HEK293 (cell line): ENCODE measurements around the gene NUB1.

ENCODE experiments used
- BCL11A ChIP-seq: fragments of 450-650 bp; formaldehyde crosslinking; IDR thresholded peaks from 2 replicates; pipeline ENCODE4 v1.5.1; 2016; ENCODE audit warnings: low read depth, missing biosample characterization, missing genetic modification characterization
- KLF8 ChIP-seq: fragments of 450-650 bp; formaldehyde crosslinking; IDR thresholded peaks from 2 replicates; pipeline ENCODE4 v1.5.1; 2016; ENCODE audit warnings: missing biosample characterization, missing genetic modification characterization
- OSR2 ChIP-seq: fragments of 450-650 bp; formaldehyde crosslinking; IDR thresholded peaks from 2 replicates; pipeline ENCODE4 v1.5.1; 2016; ENCODE audit warnings: missing biosample characterization, missing genetic modification characterization
- SALL2 ChIP-seq: fragments of 450-650 bp; formaldehyde crosslinking; IDR thresholded peaks from 2 replicates; pipeline ENCODE4 v1.5.0; 2017; ENCODE audit warnings: missing biosample characterization, mild to moderate bottlenecking, missing genetic modification characterization, borderline replicate concordance
- SP2 ChIP-seq: fragments of 450-650 bp; formaldehyde crosslinking; IDR thresholded peaks from 2 replicates; pipeline ENCODE4 v1.5.1; 2016; ENCODE audit warnings: missing biosample characterization, missing genetic modification characterization
- ZBTB17 ChIP-seq: fragments of 450-650 bp; formaldehyde crosslinking; IDR thresholded peaks from 2 replicates; pipeline ENCODE4 v1.5.1; 2016; ENCODE audit warnings: missing biosample characterization, missing genetic modification characterization
- ZNF138 ChIP-seq: fragments of 450-650 bp; formaldehyde crosslinking; IDR thresholded peaks from 2 replicates; pipeline ENCODE4 v1.5.1; 2016; ENCODE audit warnings: missing biosample characterization, missing genetic modification characterization, borderline replicate concordance
- ZNF148 ChIP-seq: fragments of 450-650 bp; formaldehyde crosslinking; IDR thresholded peaks from 2 replicates; pipeline ENCODE4 v1.5.0; 2017; ENCODE audit warnings: missing biosample characterization, missing genetic modification characterization, borderline replicate concordance
- ZNF155 ChIP-seq: fragments of 450-650 bp; formaldehyde crosslinking; IDR thresholded peaks from 2 replicates; pipeline ENCODE4 v1.5.1; 2016; ENCODE audit warnings: missing biosample characterization, missing genetic modification characterization
- ZNF175 ChIP-seq: fragments of 450-650 bp; formaldehyde crosslinking; IDR thresholded peaks from 2 replicates; pipeline ENCODE4 v1.5.1; 2016; ENCODE audit warnings: missing biosample characterization, missing genetic modification characterization
- ZNF341 ChIP-seq: fragments of 450-650 bp; formaldehyde crosslinking; IDR thresholded peaks from 2 replicates; pipeline ENCODE4; 2016; ENCODE audit warnings: low read depth, missing biosample characterization, missing genetic modification characterization
- ZNF350 ChIP-seq: fragments of 450-650 bp; formaldehyde crosslinking; IDR thresholded peaks from 2 replicates; pipeline ENCODE4 v1.5.0; 2017; ENCODE audit warnings: missing biosample characterization, mild to moderate bottlenecking, missing genetic modification characterization
- ZNF366 ChIP-seq: fragments of 450-650 bp; formaldehyde crosslinking; conservative IDR thresholded peaks from 2 replicates; pipeline ENCODE4 v1.5.1; 2016; ENCODE audit warnings: missing biosample characterization, missing genetic modification characterization
- ZNF449 ChIP-seq: fragments of 450-650 bp; formaldehyde crosslinking; IDR thresholded peaks from 2 replicates; pipeline ENCODE4 v1.5.1; 2017; ENCODE audit warnings: missing biosample characterization, mild to moderate bottlenecking, missing genetic modification characterization, moderate library complexity
- ZNF473 ChIP-seq: fragments of 450-650 bp; formaldehyde crosslinking; IDR thresholded peaks from 2 replicates; pipeline ENCODE4 v1.5.1; 2017; ENCODE audit warnings: missing biosample characterization, missing genetic modification characterization
- ZNF585B ChIP-seq: fragments of 450-650 bp; formaldehyde crosslinking; IDR thresholded peaks from 2 replicates; pipeline ENCODE4 v1.5.1; 2016; ENCODE audit warnings: missing biosample characterization, missing genetic modification characterization
- ZNF596 ChIP-seq: fragments of 450-650 bp; IDR thresholded peaks from 2 replicates; pipeline ENCODE4 v1.5.0; 2018; ENCODE audit warnings: missing biosample characterization, mild to moderate bottlenecking, missing genetic modification characterization, moderate library complexity
- ZNF645 ChIP-seq: fragments of 450-650 bp; formaldehyde crosslinking; IDR thresholded peaks from 2 replicates; pipeline ENCODE4; 2016; ENCODE audit warnings: missing biosample characterization, missing genetic modification characterization
- TF ChIP-seq, protein P1 (sequence below): fragments of 450-650 bp; formaldehyde crosslinking; IDR thresholded peaks from 2 replicates; pipeline ENCODE4 v1.5.1; 2016; ENCODE audit warnings: missing biosample characterization, missing genetic modification characterization
- TF ChIP-seq, protein P2 (sequence below): fragments of 450-650 bp; formaldehyde crosslinking; IDR thresholded peaks from 2 replicates; pipeline ENCODE4 v1.5.1; 2017; ENCODE audit warnings: missing biosample characterization, missing genetic modification characterization
- TF ChIP-seq, protein P3 (sequence below): fragments of 450-650 bp; formaldehyde crosslinking; IDR thresholded peaks from 2 replicates; pipeline ENCODE4 v1.5.1; 2016; ENCODE audit warnings: missing biosample characterization, missing genetic modification characterization
- TF ChIP-seq, protein P4 (sequence below): fragments of 450-650 bp; formaldehyde crosslinking; conservative IDR thresholded peaks from 2 replicates; pipeline ENCODE4 v1.5.1; 2016; ENCODE audit warnings: low read depth, missing biosample characterization, missing genetic modification characterization

Gene NUB1

DNA sequence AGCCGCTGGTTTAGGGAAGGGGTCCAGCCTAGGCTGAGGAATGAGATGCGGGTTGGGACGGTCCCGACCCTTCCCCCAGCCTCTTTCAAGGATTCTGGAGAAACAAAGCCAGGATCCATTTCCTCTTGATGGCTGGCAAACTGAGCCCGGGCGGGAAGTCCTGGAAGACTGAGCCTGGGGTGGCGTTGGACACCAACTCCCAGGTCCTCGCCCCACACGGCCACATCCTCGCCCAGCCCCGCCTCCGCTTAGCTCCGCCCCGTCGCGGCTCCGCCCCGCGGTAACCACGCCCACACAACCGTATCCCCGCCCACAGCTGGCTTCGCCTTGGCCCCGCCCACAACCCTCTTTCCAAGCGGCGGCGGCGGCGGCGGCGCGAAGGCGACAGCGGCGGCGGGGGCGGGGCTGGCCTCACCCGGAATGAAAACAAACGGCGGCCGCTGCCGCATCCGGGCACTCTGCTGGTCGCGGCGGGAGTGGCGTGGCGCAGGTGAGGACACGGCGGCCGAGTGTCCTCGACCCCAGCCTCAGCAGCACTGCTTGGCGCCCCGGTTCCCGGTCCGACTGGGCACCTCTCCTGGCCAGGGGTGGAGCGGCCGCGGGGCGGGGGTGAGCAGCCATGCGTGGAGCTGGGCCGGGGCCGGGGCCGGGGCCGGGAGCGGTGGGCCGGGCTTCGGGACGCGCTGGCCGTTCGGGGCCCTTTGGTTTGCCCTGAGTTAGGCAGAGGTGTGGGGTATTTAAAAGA is at the start of gene NUB1 (continued):
- TF ChIP-seq, protein P1, sequence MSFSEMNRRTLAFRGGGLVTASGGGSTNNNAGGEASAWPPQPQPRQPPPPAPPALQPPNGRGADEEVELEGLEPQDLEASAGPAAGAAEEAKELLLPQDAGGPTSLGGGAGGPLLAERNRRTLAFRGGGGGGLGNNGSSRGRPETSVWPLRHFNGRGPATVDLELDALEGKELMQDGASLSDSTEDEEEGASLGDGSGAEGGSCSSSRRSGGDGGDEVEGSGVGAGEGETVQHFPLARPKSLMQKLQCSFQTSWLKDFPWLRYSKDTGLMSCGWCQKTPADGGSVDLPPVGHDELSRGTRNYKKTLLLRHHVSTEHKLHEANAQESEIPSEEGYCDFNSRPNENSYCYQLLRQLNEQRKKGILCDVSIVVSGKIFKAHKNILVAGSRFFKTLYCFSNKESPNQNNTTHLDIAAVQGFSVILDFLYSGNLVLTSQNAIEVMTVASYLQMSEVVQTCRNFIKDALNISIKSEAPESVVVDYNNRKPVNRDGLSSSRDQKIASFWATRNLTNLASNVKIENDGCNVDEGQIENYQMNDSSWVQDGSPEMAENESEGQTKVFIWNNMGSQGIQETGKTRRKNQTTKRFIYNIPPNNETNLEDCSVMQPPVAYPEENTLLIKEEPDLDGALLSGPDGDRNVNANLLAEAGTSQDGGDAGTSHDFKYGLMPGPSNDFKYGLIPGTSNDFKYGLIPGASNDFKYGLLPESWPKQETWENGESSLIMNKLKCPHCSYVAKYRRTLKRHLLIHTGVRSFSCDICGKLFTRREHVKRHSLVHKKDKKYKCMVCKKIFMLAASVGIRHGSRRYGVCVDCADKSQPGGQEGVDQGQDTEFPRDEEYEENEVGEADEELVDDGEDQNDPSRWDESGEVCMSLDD (tag by site-specific recombination): no peak
- TF ChIP-seq, protein P2, sequence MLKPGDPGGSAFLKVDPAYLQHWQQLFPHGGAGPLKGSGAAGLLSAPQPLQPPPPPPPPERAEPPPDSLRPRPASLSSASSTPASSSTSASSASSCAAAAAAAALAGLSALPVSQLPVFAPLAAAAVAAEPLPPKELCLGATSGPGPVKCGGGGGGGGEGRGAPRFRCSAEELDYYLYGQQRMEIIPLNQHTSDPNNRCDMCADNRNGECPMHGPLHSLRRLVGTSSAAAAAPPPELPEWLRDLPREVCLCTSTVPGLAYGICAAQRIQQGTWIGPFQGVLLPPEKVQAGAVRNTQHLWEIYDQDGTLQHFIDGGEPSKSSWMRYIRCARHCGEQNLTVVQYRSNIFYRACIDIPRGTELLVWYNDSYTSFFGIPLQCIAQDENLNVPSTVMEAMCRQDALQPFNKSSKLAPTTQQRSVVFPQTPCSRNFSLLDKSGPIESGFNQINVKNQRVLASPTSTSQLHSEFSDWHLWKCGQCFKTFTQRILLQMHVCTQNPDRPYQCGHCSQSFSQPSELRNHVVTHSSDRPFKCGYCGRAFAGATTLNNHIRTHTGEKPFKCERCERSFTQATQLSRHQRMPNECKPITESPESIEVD: no peak
- TF ChIP-seq ZNF148 (no peak), ZNF341 (tag by site-specific recombination) (peak; percentile 78), OSR2 (no peak), ZBTB17 (tag by site-specific recombination) (no peak), BCL11A (tag by site-specific recombination) (no peak; the same call in 1 of the 2 replicates), SP2 (peak; percentile 80), ZNF645 (tag by site-specific recombination) (no peak), ZNF585B (no peak), ZNF473 (tag by site-specific recombination) (no peak), ZNF350 (no peak), ZNF155 (tag by site-specific recombination) (no peak), ZNF175 (no peak), ZNF138 (no peak), KLF8 (peak; percentile 84; the same call in 1 of the 2 replicates), ZNF366 (tag by site-specific recombination) (no peak), ZNF449 (tag by site-specific recombination) (no peak), ZNF596 (tag by site-specific recombination) (no peak), SALL2 (tag by site-specific recombination) (no peak)
- TF ChIP-seq, protein P3, sequence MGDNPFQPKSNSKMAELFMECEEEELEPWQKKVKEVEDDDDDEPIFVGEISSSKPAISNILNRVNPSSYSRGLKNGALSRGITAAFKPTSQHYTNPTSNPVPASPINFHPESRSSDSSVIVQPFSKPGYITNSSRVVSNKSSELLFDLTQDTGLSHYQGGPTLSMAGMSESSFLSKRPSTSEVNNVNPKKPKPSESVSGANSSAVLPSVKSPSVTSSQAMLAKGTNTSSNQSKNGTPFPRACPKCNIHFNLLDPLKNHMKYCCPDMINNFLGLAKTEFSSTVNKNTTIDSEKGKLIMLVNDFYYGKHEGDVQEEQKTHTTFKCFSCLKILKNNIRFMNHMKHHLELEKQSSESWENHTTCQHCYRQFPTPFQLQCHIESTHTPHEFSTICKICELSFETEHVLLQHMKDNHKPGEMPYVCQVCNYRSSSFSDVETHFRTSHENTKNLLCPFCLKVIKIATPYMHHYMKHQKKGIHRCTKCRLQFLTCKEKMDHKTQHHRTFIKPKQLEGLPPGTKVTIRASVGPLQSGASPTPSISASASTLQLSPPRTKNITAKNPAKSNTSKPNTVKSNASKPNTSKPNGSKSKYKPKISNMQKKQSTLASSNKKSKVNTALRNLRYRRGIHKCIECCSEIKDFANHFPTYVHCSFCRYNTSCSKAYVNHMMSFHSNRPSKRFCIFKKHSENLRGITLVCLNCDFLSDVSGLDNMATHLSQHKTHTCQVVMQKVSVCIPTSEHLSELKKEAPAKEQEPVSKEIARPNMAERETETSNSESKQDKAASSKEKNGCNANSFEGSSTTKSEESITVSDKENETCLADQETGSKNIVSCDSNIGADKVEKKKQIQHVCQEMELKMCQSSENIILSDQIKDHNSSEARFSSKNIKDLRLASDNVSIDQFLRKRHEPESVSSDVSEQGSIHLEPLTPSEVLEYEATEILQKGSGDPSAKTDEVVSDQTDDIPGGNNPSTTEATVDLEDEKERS: no peak
- TF ChIP-seq, protein P4, sequence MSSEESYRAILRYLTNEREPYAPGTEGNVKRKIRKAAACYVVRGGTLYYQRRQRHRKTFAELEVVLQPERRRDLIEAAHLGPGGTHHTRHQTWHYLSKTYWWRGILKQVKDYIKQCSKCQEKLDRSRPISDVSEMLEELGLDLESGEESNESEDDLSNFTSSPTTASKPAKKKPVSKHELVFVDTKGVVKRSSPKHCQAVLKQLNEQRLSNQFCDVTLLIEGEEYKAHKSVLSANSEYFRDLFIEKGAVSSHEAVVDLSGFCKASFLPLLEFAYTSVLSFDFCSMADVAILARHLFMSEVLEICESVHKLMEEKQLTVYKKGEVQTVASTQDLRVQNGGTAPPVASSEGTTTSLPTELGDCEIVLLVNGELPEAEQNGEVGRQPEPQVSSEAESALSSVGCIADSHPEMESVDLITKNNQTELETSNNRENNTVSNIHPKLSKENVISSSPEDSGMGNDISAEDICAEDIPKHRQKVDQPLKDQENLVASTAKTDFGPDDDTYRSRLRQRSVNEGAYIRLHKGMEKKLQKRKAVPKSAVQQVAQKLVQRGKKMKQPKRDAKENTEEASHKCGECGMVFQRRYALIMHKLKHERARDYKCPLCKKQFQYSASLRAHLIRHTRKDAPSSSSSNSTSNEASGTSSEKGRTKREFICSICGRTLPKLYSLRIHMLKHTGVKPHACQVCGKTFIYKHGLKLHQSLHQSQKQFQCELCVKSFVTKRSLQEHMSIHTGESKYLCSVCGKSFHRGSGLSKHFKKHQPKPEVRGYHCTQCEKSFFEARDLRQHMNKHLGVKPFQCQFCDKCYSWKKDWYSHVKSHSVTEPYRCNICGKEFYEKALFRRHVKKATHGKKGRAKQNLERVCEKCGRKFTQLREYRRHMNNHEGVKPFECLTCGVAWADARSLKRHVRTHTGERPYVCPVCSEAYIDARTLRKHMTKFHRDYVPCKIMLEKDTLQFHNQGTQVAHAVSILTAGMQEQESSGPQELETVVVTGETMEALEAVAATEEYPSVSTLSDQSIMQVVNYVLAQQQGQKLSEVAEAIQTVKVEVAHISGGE: peak; percentile 76
